GM06990 (cell line): Measurements from ENCODE around the gene LARP1.
"Not testable (repeated sequence)": the region's sequence is repeated elsewhere in the genome, so short reads cannot be mapped to it uniquely, and the experiment has no call there.

ENCODE experiments used
- DNase-seq: peaks from one replicate; pipeline ENCODE4 v3.0.0-alpha.2; 2011; ENCODE audit not compliant: insufficient read length; ENCODE audit errors: extremely low read depth
- H3K27me3 ChIP-seq: replicated peaks from 2 replicates; pipeline ENCODE4 v1.6.0; 2011; ENCODE audit warnings: low read length; ENCODE audit not compliant: control insufficient read depth, insufficient read depth
- H3K36me3 ChIP-seq: 2 replicates; pipeline ENCODE4 v1.5.1; 2011; ENCODE audit warnings: low read length; ENCODE audit not compliant: control insufficient read depth, insufficient read depth
- H3K4me3 ChIP-seq: replicated peaks from 2 replicates; pipeline ENCODE4 v1.5.1; 2011; ENCODE audit warnings: low read depth, mild to moderate bottlenecking, control low read depth, low read length
- CTCF ChIP-seq: IDR thresholded peaks from 2 replicates; pipeline ENCODE4 v1.5.1; 2011; ENCODE audit warnings: low read length, control low read depth, mild to moderate bottlenecking, inconsistent platforms; ENCODE audit not compliant: insufficient read depth, poor library complexity, severe bottlenecking

Gene LARP1

GRCh38 chr5:154757814-154758406 lies 2.7 kb downstream of the LARP1 start:
- H3K4me3 ChIP-seq: peak overlapping the region; percentile 77
- TF ChIP-seq CTCF: no peak
- no peak for DNase-seq
- no peaks in the 10 kb centered on the region for H3K36me3 ChIP-seq
- no peaks in the 10 kb centered on the region for H3K27me3 ChIP-seq

- Histone ChIP-seq H3K4me3 (peak overlapping the region; percentile 77), H3K36me3 (no peaks in the 10 kb centered on the region), H3K27me3 (no peaks in the 10 kb centered on the region)
- DNase-seq: no peak
- no peak for TF ChIP-seq CTCF
Measured at GRCh38 chr5:154758493-154758892, 3.3 kb downstream of the LARP1 start.

GRCh38 chr5:154758977-154759376 lies 3.8 kb downstream of the LARP1 start:
- DNase-seq: no peak
- Histone ChIP-seq H3K4me3 (peak overlapping the region; percentile 77), H3K36me3 (no peaks in the 10 kb centered on the region)

GRCh38 chr5:154759868-154760267 lies 4.7 kb downstream of the LARP1 start:
- H3K36me3 ChIP-seq, DNase-seq, H3K27me3 ChIP-seq: not testable (repeated sequence)
- peak overlapping the region; percentile 77 for H3K4me3 ChIP-seq

More at GRCh38 chr5:154758977-154759376, 3.8 kb downstream of the LARP1 start:
- no peak for TF ChIP-seq CTCF
- H3K27me3 ChIP-seq: no peaks in the 10 kb centered on the region

GRCh38 chr5:154761046-154761736 lies 6.0 kb downstream of the LARP1 start:
- no peaks in the 10 kb centered on the region for H3K36me3 ChIP-seq
- H3K27me3 ChIP-seq: no peaks in the 10 kb centered on the region
- DNase-seq: no peak
- peak overlapping the region; percentile 15 for H3K4me3 ChIP-seq
- no peak for TF ChIP-seq CTCF

- Histone ChIP-seq H3K4me3 (no peak overlapping the region), H3K36me3 (no peaks in the 10 kb centered on the region), H3K27me3 (no peaks in the 10 kb centered on the region)
- DNase-seq: no peak
- TF ChIP-seq CTCF: no peak
Measured at GRCh38 chr5:154762261-154762660, 7.1 kb downstream of the LARP1 start.
